Activated CD8-positive, alpha-beta T cell treated with anti-CD3 and anti-CD28 coated beads, Interleukin-2, amount 10 ng/mL, durations not matched to agents 7 days and 5 days (primary cell): ENCODE results near the gene KAZN. TPM values are rescaled to one million over a fixed set of nuclear protein-coding genes. Genes with fewer than 3 reads are reported as not detected.

ENCODE experiments used
- ATAC-seq: fragments of 150-1000 bp; cut with Tn5 transposase; one replicate; pipeline ENCODE4 v1.10.0; 2021; ENCODE audit warnings: moderate library complexity
- CTCF ChIA-PET: fragments of 350-600 bp; sonication (Branson Sonifier 250); formaldehyde crosslinking; loops from one replicate; lab custom pipeline; 2021; ENCODE audit warnings: antibody characterized with exemption; lab: Charles Lee
- POLR2A ChIA-PET: fragments of 350-600 bp; sonication (Branson Sonifier 250); formaldehyde crosslinking; loops from one replicate; lab custom pipeline; 2021; ENCODE audit warnings: antibody characterized with exemption; lab: Charles Lee
- DNase-seq: peaks from one replicate; pipeline ENCODE4 v3.0.0-alpha.2; 2020
- H3K27ac Mint-ChIP-seq: one replicate; pipeline ENCODE4 v1.8.0; 2021; ENCODE audit warnings: mild to moderate bottlenecking, mixed read lengths
- H3K27me3 Mint-ChIP-seq: one replicate; pipeline ENCODE4 v1.8.0; 2021; ENCODE audit warnings: low read depth, mixed read lengths
- H3K36me3 Mint-ChIP-seq: one replicate; pipeline ENCODE4 v1.8.0; 2021; ENCODE audit warnings: low read depth, mixed read lengths
- H3K4me1 Mint-ChIP-seq: one replicate; pipeline ENCODE4 v1.8.0; 2021; ENCODE audit warnings: low read depth, mixed read lengths
- H3K4me3 Mint-ChIP-seq: one replicate; pipeline ENCODE4 v1.8.0; 2021; ENCODE audit warnings: mild to moderate bottlenecking, mixed read lengths
- H3K9me3 Mint-ChIP-seq: one replicate; pipeline ENCODE4 v1.8.0; 2022; ENCODE audit warnings: mixed read lengths; ENCODE audit not compliant: insufficient read depth
- total RNA-seq, 2 experiments: library from RNA; stranded (reverse); gene quantifications; one replicate each; pipeline ENCODE4 v1.2.3, GENCODE V29; 2021

Gene KAZN
- total RNA-seq, 2 experiments from 2014 or later, result 1.1 to 1.7 TPM

GRCh38 chr1:14694589-14694988 lies 96.1 kb downstream of the KAZN start:
- H3K36me3 Mint-ChIP-seq, result no peaks in the 10 kb centered on the region
- H3K9me3 Mint-ChIP-seq, result no peaks in the 10 kb centered on the region
- H3K27ac Mint-ChIP-seq, result no peak overlapping the region
- no peak for DNase-seq
- no peaks in the 10 kb centered on the region for H3K4me1 Mint-ChIP-seq
- ATAC-seq, result no peak
- ChIA-PET CTCF (no interaction called here), POLR2A (no interaction called here)
- no peak overlapping the region for H3K4me3 Mint-ChIP-seq
- H3K27me3 Mint-ChIP-seq, result no peaks in the 10 kb centered on the region

- Mint-ChIP-seq H3K36me3 (no peaks in the 10 kb centered on the region), H3K9me3 (no peaks in the 10 kb centered on the region), H3K27me3 (no peaks in the 10 kb centered on the region), H3K4me1 (no peaks in the 10 kb centered on the region), H3K4me3 (no peak overlapping the region), H3K27ac (no peak overlapping the region)
- DNase-seq (no peak), ATAC-seq (no peak)
- ChIA-PET POLR2A (no interaction called here), CTCF (no interaction called here)
Observed at GRCh38 chr1:14696761-14697160, 98.3 kb downstream of the KAZN start.

DNA sequence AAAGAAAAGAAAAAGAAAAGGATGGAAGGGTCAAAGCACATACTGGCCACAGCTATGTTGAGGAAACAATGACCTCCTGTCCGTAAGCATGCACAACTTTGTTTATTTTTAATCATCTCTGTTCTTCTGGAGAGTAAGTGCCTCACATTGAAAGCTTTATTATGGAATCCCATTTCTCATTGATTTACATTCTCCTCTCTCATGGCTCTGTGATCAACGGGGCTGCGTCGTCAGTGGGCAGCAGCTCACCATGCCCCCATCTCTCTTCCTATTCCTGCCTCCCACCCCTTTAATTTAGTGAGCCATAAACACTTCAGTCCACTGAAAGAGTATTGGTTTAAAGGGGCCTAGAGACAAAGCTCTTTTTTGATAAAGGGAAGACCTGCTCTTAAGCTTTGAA lies 98.9 kb downstream of the KAZN start:
- Mint-ChIP-seq H3K9me3 (no peaks in the 10 kb centered on the region), H3K36me3 (no peaks in the 10 kb centered on the region), H3K27ac (no peak overlapping the region), H3K27me3 (no peaks in the 10 kb centered on the region), H3K4me3 (no peak overlapping the region), H3K4me1 (no peaks in the 10 kb centered on the region)
- ChIA-PET POLR2A (no interaction called here), CTCF (no interaction called here)
- no peak for ATAC-seq
- no peak for DNase-seq

GRCh38 chr1:14698314-14698713 lies 99.8 kb downstream of the KAZN start:
- DNase-seq, result no peak
- Mint-ChIP-seq H3K27me3 (no peaks in the 10 kb centered on the region), H3K9me3 (no peaks in the 10 kb centered on the region), H3K4me1 (no peaks in the 10 kb centered on the region), H3K27ac (no peak overlapping the region), H3K4me3 (no peak overlapping the region), H3K36me3 (no peaks in the 10 kb centered on the region)
- ATAC-seq, result no peak
- CTCF ChIA-PET, result no interaction called here
- POLR2A ChIA-PET, result no interaction called here

DNA sequence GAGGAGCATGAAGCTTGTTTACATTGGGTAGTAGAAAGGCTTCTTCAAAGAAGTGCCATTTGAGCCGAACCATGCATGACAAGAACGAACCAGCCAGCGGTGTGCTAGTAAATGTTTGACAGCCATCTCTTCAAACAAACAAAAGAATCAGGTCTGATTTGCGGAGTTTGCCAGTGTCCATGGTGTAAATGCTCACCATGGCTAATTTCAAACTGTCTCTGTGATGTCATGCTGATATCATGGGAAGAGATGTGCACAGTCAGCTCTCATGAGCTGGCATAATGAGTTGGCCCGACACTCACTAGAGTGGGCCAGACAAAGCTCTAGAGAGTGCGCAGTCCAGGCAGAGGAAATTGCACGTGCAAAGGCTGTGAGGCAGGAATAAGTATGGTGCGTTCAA lies 101.1 kb downstream of the KAZN start:
- POLR2A ChIA-PET, result no interaction called here
- Mint-ChIP-seq H3K36me3 (no peaks in the 10 kb centered on the region), H3K27ac (no peak overlapping the region), H3K4me3 (no peak overlapping the region), H3K27me3 (no peaks in the 10 kb centered on the region), H3K4me1 (no peaks in the 10 kb centered on the region), H3K9me3 (no peaks in the 10 kb centered on the region)
- DNase-seq (no peak), ATAC-seq (no peak)
- CTCF ChIA-PET, result no interaction called here

DNA sequence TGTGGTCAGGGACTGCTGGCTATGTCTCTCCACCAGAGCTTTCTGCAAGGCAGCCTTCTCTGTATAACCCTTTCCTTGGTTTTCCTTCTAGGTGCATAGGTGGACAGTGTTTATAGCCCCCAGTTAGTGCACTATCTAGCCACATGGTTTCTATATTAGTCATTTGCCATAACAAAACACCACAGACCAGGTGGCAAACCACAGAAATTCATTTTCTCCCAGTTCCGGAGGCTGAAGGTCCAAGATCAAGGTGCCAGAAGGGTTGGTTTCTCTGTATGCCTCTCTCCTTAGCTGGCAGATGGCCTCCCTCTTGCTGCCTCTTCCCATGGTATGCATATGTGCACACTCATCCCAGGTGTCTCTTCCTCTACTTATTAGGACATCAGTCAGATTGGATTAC lies 106.4 kb downstream of the KAZN start:
- Mint-ChIP-seq H3K27me3 (no peaks in the 10 kb centered on the region), H3K9me3 (peaks cover 4% of the 10 kb centered on the region), H3K27ac (no peak overlapping the region), H3K4me1 (peaks cover 2% of the 10 kb centered on the region), H3K4me3 (no peak overlapping the region), H3K36me3 (no peaks in the 10 kb centered on the region)
- ChIA-PET POLR2A (no interaction called here), CTCF (no interaction called here)
- DNase-seq, result no peak
- ATAC-seq, result no peak

- ChIA-PET CTCF (no interaction called here), POLR2A (no interaction called here)
- Mint-ChIP-seq H3K4me1 (peaks cover 2% of the 10 kb centered on the region), H3K36me3 (no peaks in the 10 kb centered on the region), H3K9me3 (peaks cover 9% of the 10 kb centered on the region), H3K27ac (no peak overlapping the region), H3K27me3 (no peaks in the 10 kb centered on the region), H3K4me3 (no peak overlapping the region)
- no peak for ATAC-seq
- DNase-seq, result no peak
Observed at GRCh38 chr1:14705824-14706223, 107.3 kb downstream of the KAZN start.

DNA sequence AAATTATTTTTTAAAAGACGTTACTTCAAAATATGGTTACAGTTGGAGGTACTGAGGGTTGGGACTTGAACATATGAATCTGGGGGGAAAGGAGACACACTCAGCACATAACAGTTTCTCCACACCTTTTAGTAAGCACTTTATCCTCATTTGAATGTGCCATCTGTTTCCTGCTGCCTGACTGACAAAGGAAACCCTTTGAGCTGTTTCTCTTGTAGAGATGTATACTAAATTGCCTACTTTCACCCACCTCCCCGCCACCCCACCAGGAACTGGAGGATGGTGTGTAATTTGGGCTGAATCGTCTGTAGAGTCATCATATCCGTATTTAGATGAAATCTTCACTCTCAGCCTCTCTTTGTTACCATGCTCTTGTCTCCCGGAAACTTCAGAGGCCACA lies 108.1 kb downstream of the KAZN start:
- DNase-seq (no peak), ATAC-seq (no peak)
- Mint-ChIP-seq H3K4me3 (no peak overlapping the region), H3K36me3 (no peaks in the 10 kb centered on the region), H3K9me3 (peaks cover 9% of the 10 kb centered on the region), H3K27ac (no peak overlapping the region), H3K27me3 (no peaks in the 10 kb centered on the region), H3K4me1 (peaks cover 2% of the 10 kb centered on the region)
- ChIA-PET CTCF (no interaction called here), POLR2A (no interaction called here)

DNA sequence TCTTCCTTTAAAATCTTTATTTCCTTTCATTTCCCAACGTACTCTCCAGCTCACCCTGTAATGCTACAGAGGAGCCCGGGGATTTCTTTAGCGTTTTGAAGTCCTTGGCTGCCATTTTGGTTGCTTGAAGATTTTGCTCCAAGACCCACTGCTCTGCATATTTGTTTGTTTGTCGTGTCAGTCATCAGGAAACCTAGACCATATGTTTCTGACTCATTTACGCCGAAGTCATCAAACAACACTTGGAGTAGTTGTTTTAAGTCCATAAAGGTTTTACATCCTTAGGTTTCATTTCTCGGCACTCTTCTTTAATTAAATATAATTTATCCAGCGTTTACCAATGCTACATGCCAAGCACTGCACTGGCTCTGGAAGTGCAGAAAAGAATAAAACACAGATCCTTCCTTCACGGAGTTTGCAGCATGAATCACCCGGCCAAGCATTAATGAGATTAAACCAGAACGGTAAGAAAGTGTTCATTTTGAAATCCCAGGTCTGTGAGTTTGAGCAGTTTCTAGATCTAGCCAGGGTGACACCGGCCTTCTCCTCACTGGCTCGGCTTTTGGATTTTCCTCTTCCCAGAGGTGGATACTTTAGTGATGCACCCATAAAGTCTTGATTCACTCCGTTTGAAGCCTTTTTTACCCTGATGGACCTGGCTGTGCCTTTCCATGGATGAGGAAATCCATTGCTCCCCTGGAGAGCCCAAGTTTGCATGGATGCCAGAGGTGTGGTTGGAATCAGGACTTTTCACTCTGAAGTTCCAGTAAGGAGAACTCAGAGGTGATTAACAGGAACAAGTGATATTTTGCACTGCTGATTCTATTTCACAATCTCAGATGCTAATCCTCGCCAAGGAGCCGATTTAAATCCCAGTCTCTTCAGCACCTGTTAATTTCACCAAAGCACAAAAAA lies 109.3 kb downstream of the KAZN start:
- ATAC-seq (no peak), DNase-seq (no peak)
- H3K4me3 Mint-ChIP-seq, result no peak overlapping the region
- peaks cover 2% of the 10 kb centered on the region for H3K4me1 Mint-ChIP-seq
- H3K27ac Mint-ChIP-seq, result no peak overlapping the region
- no peaks in the 10 kb centered on the region for H3K27me3 Mint-ChIP-seq
- CTCF ChIA-PET, result no interaction called here
- POLR2A ChIA-PET, result no interaction called here
- peaks cover 9% of the 10 kb centered on the region for H3K9me3 Mint-ChIP-seq
- no peaks in the 10 kb centered on the region for H3K36me3 Mint-ChIP-seq

GRCh38 chr1:14710331-14710730 lies 111.8 kb downstream of the KAZN start:
- Mint-ChIP-seq H3K27me3 (no peaks in the 10 kb centered on the region), H3K36me3 (no peaks in the 10 kb centered on the region), H3K9me3 (peaks cover 9% of the 10 kb centered on the region), H3K27ac (no peak overlapping the region), H3K4me3 (no peak overlapping the region), H3K4me1 (no peaks in the 10 kb centered on the region)
- no peak for DNase-seq
- no peak for ATAC-seq
- POLR2A ChIA-PET, result no interaction called here
- CTCF ChIA-PET, result no interaction called here

DNA sequence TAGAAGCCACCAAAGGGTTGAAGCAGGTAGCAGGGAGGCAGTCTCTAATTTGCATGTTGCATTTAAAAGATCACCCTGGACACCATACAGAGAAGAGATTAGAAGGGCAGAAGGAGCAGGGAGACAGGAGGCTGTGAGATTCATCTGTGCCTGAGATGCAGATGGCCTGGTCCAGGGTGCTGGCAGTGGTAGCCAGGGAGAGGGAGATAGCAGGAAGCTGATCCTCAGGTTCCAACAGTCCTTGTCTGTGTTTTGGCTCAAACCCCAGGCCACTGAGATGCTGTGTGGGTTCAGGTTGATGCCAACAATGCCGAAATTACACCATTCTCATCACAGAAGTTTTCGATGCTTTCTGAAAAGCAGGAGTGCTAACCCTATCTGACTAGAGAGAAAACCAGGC lies 113.7 kb downstream of the KAZN start:
- no peak overlapping the region for H3K27ac Mint-ChIP-seq
- DNase-seq (no peak), ATAC-seq (no peak)
- CTCF ChIA-PET, result no interaction called here
- no peaks in the 10 kb centered on the region for H3K36me3 Mint-ChIP-seq
- no peaks in the 10 kb centered on the region for H3K27me3 Mint-ChIP-seq
- H3K4me1 Mint-ChIP-seq, result no peaks in the 10 kb centered on the region
- no peak overlapping the region for H3K4me3 Mint-ChIP-seq
- peaks cover 9% of the 10 kb centered on the region for H3K9me3 Mint-ChIP-seq
- POLR2A ChIA-PET, result no interaction called here

GRCh38 chr1:14713077-14713476 lies 114.6 kb downstream of the KAZN start:
- no peak for DNase-seq
- POLR2A ChIA-PET, result no interaction called here
- ATAC-seq, result no peak
- no peak overlapping the region for H3K27ac Mint-ChIP-seq
- no peak overlapping the region for H3K4me3 Mint-ChIP-seq
- no peaks in the 10 kb centered on the region for H3K36me3 Mint-ChIP-seq
- H3K27me3 Mint-ChIP-seq, result no peaks in the 10 kb centered on the region
- H3K4me1 Mint-ChIP-seq, result no peaks in the 10 kb centered on the region
- peaks cover 5% of the 10 kb centered on the region for H3K9me3 Mint-ChIP-seq
- CTCF ChIA-PET, result no interaction called here

DNA sequence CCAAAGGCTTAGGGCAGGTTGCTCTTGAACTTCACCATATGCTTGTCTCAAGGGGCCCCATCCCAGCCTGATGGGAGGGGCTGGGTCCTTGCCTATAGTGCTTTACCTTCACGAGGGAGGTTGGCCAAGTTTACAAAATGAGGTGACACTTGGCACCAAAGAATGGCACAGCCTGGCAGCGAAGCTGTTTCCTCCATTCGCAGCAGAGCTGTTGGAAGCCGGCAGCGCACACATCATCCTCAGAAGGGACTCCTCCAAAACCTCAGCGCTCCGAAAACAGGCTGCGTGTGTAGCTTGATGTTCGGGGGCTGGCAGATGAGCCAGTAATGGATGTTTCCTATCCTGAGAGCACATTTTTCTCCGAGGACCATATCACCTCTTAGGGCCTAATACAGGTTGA lies 116.8 kb downstream of the KAZN start:
- CTCF ChIA-PET, result no interaction called here
- ATAC-seq, result no peak
- no peaks in the 10 kb centered on the region for H3K27me3 Mint-ChIP-seq
- POLR2A ChIA-PET, result no interaction called here
- H3K4me1 Mint-ChIP-seq, result no peaks in the 10 kb centered on the region
- H3K9me3 Mint-ChIP-seq, result peaks cover under 1% of the 10 kb centered on the region
- no peak overlapping the region for H3K27ac Mint-ChIP-seq
- no peak for DNase-seq
- no peaks in the 10 kb centered on the region for H3K36me3 Mint-ChIP-seq
- H3K4me3 Mint-ChIP-seq, result no peak overlapping the region
